ENCODE data around the gene SIRT4. TPM values are rescaled to one million over a fixed set of nuclear protein-coding genes. Genes with fewer than 3 reads are reported as not detected.

SIRT4 gene
- total and polyA plus RNA-seq, 2 of the 8 experiments (the other 6 are each of a cell fraction or from before 2014, with no cell fraction given) = 3.8 to 4.1 TPM

Small RNAs within 50 kb of the gene (small RNA-seq; reads per million reads assigned to genes)
- gene RNU4-1 (ENCODE audit: insufficient read depth) (1,752 reads per million, percentile 99 among the genes with 10 or more reads in this experiment), gene RNU4-2 (ENCODE audit: insufficient read depth) (400 reads per million, percentile 99 among the genes with 10 or more reads in this experiment), gene RNU6-1088P (ENCODE audit: insufficient read depth) (not detected)

Other genes starting within 250 kb of the SIRT4 start
- gene RAB35, start 185.6 kb upstream of the SIRT4 start, total RNA-seq (2021; fragmentation: NEBNext Ultra II Directional; extraction: Animal tissue kit (Norgen Biotek cat#: 25700)) = 39.0 and 45.7 TPM in 2 replicates
- gene RAB35, start 185.6 kb upstream of the SIRT4 start, polyA plus RNA-seq (2011; rRNA removed) = 33.4 and 45.8 TPM in 2 replicates
- 133 and 137 TPM in 2 replicates for gene GCN1, start 107.6 kb upstream of the SIRT4 start, total RNA-seq (2021; fragmentation: NEBNext Ultra II Directional; extraction: Animal tissue kit (Norgen Biotek cat#: 25700))
- 61.4 and 73.1 TPM in 2 replicates for gene GCN1, start 107.6 kb upstream of the SIRT4 start, polyA plus RNA-seq (2011; rRNA removed)
- gene RPLP0, start 101.2 kb upstream of the SIRT4 start, total RNA-seq (2021; fragmentation: NEBNext Ultra II Directional; extraction: Animal tissue kit (Norgen Biotek cat#: 25700)) = 2,987 and 3,029 TPM in 2 replicates
- gene RPLP0, start 101.2 kb upstream of the SIRT4 start, polyA plus RNA-seq (2011; rRNA removed) = 8,838 and 10,765 TPM in 2 replicates
- 105 and 109 TPM in 2 replicates for gene PXN, start 36.6 kb upstream of the SIRT4 start, total RNA-seq (2021; fragmentation: NEBNext Ultra II Directional; extraction: Animal tissue kit (Norgen Biotek cat#: 25700))
- 51.0 and 89.2 TPM in 2 replicates for gene PXN, start 36.6 kb upstream of the SIRT4 start, polyA plus RNA-seq (2011; rRNA removed)
- 1,112 and 1,388 TPM in 2 replicates for gene RNU4-2, start 10.4 kb upstream of the SIRT4 start, total RNA-seq (2021; fragmentation: NEBNext Ultra II Directional; extraction: Animal tissue kit (Norgen Biotek cat#: 25700))
- gene RNU4-2, start 10.4 kb upstream of the SIRT4 start, polyA plus RNA-seq (2011; rRNA removed) = under 0.01 TPM in 2 replicates
- 1,424 and 1,786 TPM in 2 replicates for gene RNU4-1, start 9.1 kb upstream of the SIRT4 start, total RNA-seq (2021; fragmentation: NEBNext Ultra II Directional; extraction: Animal tissue kit (Norgen Biotek cat#: 25700))
- under 0.01 TPM in 2 replicates for gene RNU4-1, start 9.1 kb upstream of the SIRT4 start, polyA plus RNA-seq (2011; rRNA removed)
- gene PLA2G1B, start 25.5 kb downstream of the SIRT4 start, total RNA-seq (2021; fragmentation: NEBNext Ultra II Directional; extraction: Animal tissue kit (Norgen Biotek cat#: 25700)) = not detected in 2 replicates
- gene PLA2G1B, start 25.5 kb downstream of the SIRT4 start, polyA plus RNA-seq (2011; rRNA removed) = 0.19 TPM in 1 of 2 replicates, not detected in the other
- gene MSI1, start 66.8 kb downstream of the SIRT4 start, total RNA-seq (2021; fragmentation: NEBNext Ultra II Directional; extraction: Animal tissue kit (Norgen Biotek cat#: 25700)) = 51.9 and 53.1 TPM in 2 replicates
- gene MSI1, start 66.8 kb downstream of the SIRT4 start, polyA plus RNA-seq (2011; rRNA removed) = 13.5 and 19.2 TPM in 2 replicates
- 437 and 465 TPM in 2 replicates for gene COX6A1, start 135.8 kb downstream of the SIRT4 start, total RNA-seq (2021; fragmentation: NEBNext Ultra II Directional; extraction: Animal tissue kit (Norgen Biotek cat#: 25700))
- gene COX6A1, start 135.8 kb downstream of the SIRT4 start, polyA plus RNA-seq (2011; rRNA removed) = 2,792 and 3,254 TPM in 2 replicates
- 58.5 and 63.4 TPM in 2 replicates for gene TRIAP1, start 144.1 kb downstream of the SIRT4 start, total RNA-seq (2021; fragmentation: NEBNext Ultra II Directional; extraction: Animal tissue kit (Norgen Biotek cat#: 25700))
- 20.8 and 42.0 TPM in 2 replicates for gene TRIAP1, start 144.1 kb downstream of the SIRT4 start, polyA plus RNA-seq (2011; rRNA removed)
- gene GATC, start 144.1 kb downstream of the SIRT4 start, total RNA-seq (2021; fragmentation: NEBNext Ultra II Directional; extraction: Animal tissue kit (Norgen Biotek cat#: 25700)) = 30.4 and 34.2 TPM in 2 replicates
- gene GATC, start 144.1 kb downstream of the SIRT4 start, polyA plus RNA-seq (2011; rRNA removed) = 13.2 and 13.6 TPM in 2 replicates
- gene SRSF9, start 167.4 kb downstream of the SIRT4 start, total RNA-seq (2021; fragmentation: NEBNext Ultra II Directional; extraction: Animal tissue kit (Norgen Biotek cat#: 25700)) = 304 and 307 TPM in 2 replicates
- 148 and 172 TPM in 2 replicates for gene SRSF9, start 167.4 kb downstream of the SIRT4 start, polyA plus RNA-seq (2011; rRNA removed)
- gene DYNLL1, start 193.8 kb downstream of the SIRT4 start, total RNA-seq (2021; fragmentation: NEBNext Ultra II Directional; extraction: Animal tissue kit (Norgen Biotek cat#: 25700)) = 419 and 423 TPM in 2 replicates
- 314 and 488 TPM in 2 replicates for gene DYNLL1, start 193.8 kb downstream of the SIRT4 start, polyA plus RNA-seq (2011; rRNA removed)
- 35.1 and 38.3 TPM in 2 replicates for gene COQ5, start 226.8 kb downstream of the SIRT4 start, total RNA-seq (2021; fragmentation: NEBNext Ultra II Directional; extraction: Animal tissue kit (Norgen Biotek cat#: 25700))
- gene COQ5, start 226.8 kb downstream of the SIRT4 start, polyA plus RNA-seq (2011; rRNA removed) = 23.5 and 35.8 TPM in 2 replicates
- 164 and 171 TPM in 2 replicates for gene RNF10, start 232.0 kb downstream of the SIRT4 start, total RNA-seq (2021; fragmentation: NEBNext Ultra II Directional; extraction: Animal tissue kit (Norgen Biotek cat#: 25700))
- gene RNF10, start 232.0 kb downstream of the SIRT4 start, polyA plus RNA-seq (2011; rRNA removed) = 63.0 and 71.6 TPM in 2 replicates

Measured in H1 (cell line).